ENCODE results near the gene ZNF593. TPM values are rescaled to one million over a fixed set of nuclear protein-coding genes. Genes with fewer than 3 reads are reported as not detected.
A peak's percentile ranks its signal among the peaks of the same experiment; 100 is the strongest.

Gene ZNF593
- total and polyA plus RNA-seq, 2 donors from 2014 or later = 22.4 to 93.2 TPM

GRCh38 chr1:26145041-26145959, 24.4 kb upstream of the ZNF593 start:
- no peaks in the 10 kb centered on the region for H3K27me3 ChIP-seq (ENCODE audit: control insufficient read depth, insufficient read depth, low read length)
- no peaks in the 10 kb centered on the region for H3K36me3 ChIP-seq (ENCODE audit: control insufficient read depth in 2 of 3, insufficient read depth in 3 of 3, low read length in 3 of 3)
- H3K4me3 ChIP-seq (ENCODE audit: low read length in 3 of 3) = no peak overlapping the region
- peaks cover 0 to 5% (median 0%) of the 10 kb centered on the region in 3 donors for H3K4me1 ChIP-seq (ENCODE audit: control insufficient read depth in 2 of 3, insufficient read depth in 2 of 3, low read depth in 1 of 3, low read length in 3 of 3)
- H3K9me3 ChIP-seq (ENCODE audit: control insufficient read depth in 2 of 3, insufficient read depth in 1 of 3, low read length in 3 of 3) = no peaks in the 10 kb centered on the region
- H3K9ac ChIP-seq (ENCODE audit: low read length in 3 of 3) = no peak overlapping the region
- H3K27ac ChIP-seq (ENCODE audit: low read depth in 2 of 2, low read length in 2 of 2) = no peak overlapping the region
- intact Hi-C loops (cut with DNase I) = no loop called here
- DNase-seq (peak in 4 of 5 donors; percentile 81 to 93 (median 84)), FAIRE-seq (no peak)
- TF ChIP-seq, protein P1, sequence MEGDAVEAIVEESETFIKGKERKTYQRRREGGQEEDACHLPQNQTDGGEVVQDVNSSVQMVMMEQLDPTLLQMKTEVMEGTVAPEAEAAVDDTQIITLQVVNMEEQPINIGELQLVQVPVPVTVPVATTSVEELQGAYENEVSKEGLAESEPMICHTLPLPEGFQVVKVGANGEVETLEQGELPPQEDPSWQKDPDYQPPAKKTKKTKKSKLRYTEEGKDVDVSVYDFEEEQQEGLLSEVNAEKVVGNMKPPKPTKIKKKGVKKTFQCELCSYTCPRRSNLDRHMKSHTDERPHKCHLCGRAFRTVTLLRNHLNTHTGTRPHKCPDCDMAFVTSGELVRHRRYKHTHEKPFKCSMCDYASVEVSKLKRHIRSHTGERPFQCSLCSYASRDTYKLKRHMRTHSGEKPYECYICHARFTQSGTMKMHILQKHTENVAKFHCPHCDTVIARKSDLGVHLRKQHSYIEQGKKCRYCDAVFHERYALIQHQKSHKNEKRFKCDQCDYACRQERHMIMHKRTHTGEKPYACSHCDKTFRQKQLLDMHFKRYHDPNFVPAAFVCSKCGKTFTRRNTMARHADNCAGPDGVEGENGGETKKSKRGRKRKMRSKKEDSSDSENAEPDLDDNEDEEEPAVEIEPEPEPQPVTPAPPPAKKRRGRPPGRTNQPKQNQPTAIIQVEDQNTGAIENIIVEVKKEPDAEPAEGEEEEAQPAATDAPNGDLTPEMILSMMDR (IDR thresholded peaks at IDR 0.05; ENCODE audit: borderline replicate concordance, extremely low read depth, insufficient read depth) = peak; percentile 79

GRCh38 chr1:26145960-26146294, 23.8 kb upstream of the ZNF593 start:
- FAIRE-seq (no peak), DNase-seq (no peak)
- Histone ChIP-seq H3K4me1 (ENCODE audit: control insufficient read depth in 2 of 3, insufficient read depth in 2 of 3, low read depth in 1 of 3, low read length in 3 of 3) (peaks cover 0 to 5% (median 0%) of the 10 kb centered on the region in 3 donors), H3K27me3 (ENCODE audit: control insufficient read depth, insufficient read depth, low read length) (no peaks in the 10 kb centered on the region), H3K4me3 (ENCODE audit: low read length in 3 of 3) (no peak overlapping the region), H3K27ac (ENCODE audit: low read depth in 2 of 2, low read length in 2 of 2) (no peak overlapping the region), H3K9ac (ENCODE audit: low read length in 3 of 3) (no peak overlapping the region), H3K36me3 (ENCODE audit: control insufficient read depth in 2 of 3, insufficient read depth in 3 of 3, low read length in 3 of 3) (no peaks in the 10 kb centered on the region), H3K9me3 (ENCODE audit: control insufficient read depth in 2 of 3, insufficient read depth in 1 of 3, low read length in 3 of 3) (no peaks in the 10 kb centered on the region)
- intact Hi-C loops (cut with DNase I) = no loop called here
- TF ChIP-seq, protein P1 (IDR thresholded peaks at IDR 0.05; ENCODE audit: borderline replicate concordance, extremely low read depth, insufficient read depth) = no peak

DNA sequence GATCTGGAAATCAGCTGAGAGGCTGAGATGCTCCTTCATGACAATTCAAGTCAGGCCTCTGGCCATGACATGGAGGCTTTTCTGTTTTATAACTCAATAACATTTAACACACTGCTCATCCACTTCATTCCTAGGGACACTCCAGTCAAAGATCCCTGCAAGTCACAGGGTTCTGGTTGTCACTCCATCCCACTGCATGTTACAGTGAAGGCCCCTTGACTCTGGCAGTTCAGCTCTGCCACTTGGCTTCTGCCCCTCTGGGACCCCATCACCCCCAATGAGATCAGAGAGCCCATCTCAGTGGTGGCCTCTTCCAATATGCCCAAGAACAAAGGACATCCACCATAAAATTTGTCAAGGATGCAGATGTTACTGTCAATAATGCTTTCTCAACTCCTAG, 20.8 kb upstream of the ZNF593 start:
- DNase-seq = no peak

More for the DNA sequence above, 20.8 kb upstream of the ZNF593 start:
- no peak for FAIRE-seq
- no peak overlapping the region for H3K27ac ChIP-seq (ENCODE audit: low read depth in 2 of 2, low read length in 2 of 2)
- TF ChIP-seq, protein P1 (IDR thresholded peaks at IDR 0.05; ENCODE audit: borderline replicate concordance, extremely low read depth, insufficient read depth) = no peak
- H3K9ac ChIP-seq (ENCODE audit: low read length in 3 of 3) = no peak overlapping the region
- no peaks in the 10 kb centered on the region for H3K36me3 ChIP-seq (ENCODE audit: control insufficient read depth in 2 of 3, insufficient read depth in 3 of 3, low read length in 3 of 3)
- intact Hi-C loops (cut with DNase I) = no loop called here
- H3K9me3 ChIP-seq (ENCODE audit: control insufficient read depth in 2 of 3, insufficient read depth in 1 of 3, low read length in 3 of 3) = no peaks in the 10 kb centered on the region
- H3K27me3 ChIP-seq (ENCODE audit: control insufficient read depth, insufficient read depth, low read length) = no peaks in the 10 kb centered on the region
- peaks cover 0 to 5% (median 0%) of the 10 kb centered on the region in 3 donors for H3K4me1 ChIP-seq (ENCODE audit: control insufficient read depth in 2 of 3, insufficient read depth in 2 of 3, low read depth in 1 of 3, low read length in 3 of 3)
- no peak overlapping the region for H3K4me3 ChIP-seq (ENCODE audit: low read length in 3 of 3)

Data from kidney (tissue), 14 donors.